CD4-positive, alpha-beta T cell treated with Interleukin-15 for 1 hour (primary cell): ENCODE measurements around the gene HOXC4.
"Not testable (repeated sequence)": the region's sequence is repeated elsewhere in the genome, so short reads cannot be mapped to it uniquely, and the experiment has no call there.

Experiments
- DNase-seq: peaks from one replicate; pipeline ENCODE4 v3.0.0-alpha.2; 2020

The HOXC4 gene

DNA sequence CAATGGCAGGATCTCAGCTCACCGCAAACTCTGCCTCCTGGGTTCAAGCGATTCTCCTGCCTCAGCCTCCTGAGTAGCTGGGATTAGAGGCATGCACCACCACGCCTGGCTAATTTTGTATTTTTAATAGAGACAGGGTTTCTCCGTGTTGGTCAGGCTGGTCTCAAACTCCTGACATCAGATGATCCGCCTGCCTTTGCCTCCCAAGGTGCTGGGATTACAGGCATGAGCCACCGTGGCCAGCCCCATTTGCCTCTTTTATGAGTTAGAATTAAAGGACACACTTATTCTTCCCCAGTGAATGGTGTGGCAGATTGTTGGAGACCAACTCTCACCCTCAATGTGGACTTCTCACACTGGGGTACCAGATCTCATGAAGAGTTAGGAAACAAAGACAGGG is 11.6 kb upstream of the HOXC4 start:
- DNase-seq: not testable (repeated sequence)

DNA sequence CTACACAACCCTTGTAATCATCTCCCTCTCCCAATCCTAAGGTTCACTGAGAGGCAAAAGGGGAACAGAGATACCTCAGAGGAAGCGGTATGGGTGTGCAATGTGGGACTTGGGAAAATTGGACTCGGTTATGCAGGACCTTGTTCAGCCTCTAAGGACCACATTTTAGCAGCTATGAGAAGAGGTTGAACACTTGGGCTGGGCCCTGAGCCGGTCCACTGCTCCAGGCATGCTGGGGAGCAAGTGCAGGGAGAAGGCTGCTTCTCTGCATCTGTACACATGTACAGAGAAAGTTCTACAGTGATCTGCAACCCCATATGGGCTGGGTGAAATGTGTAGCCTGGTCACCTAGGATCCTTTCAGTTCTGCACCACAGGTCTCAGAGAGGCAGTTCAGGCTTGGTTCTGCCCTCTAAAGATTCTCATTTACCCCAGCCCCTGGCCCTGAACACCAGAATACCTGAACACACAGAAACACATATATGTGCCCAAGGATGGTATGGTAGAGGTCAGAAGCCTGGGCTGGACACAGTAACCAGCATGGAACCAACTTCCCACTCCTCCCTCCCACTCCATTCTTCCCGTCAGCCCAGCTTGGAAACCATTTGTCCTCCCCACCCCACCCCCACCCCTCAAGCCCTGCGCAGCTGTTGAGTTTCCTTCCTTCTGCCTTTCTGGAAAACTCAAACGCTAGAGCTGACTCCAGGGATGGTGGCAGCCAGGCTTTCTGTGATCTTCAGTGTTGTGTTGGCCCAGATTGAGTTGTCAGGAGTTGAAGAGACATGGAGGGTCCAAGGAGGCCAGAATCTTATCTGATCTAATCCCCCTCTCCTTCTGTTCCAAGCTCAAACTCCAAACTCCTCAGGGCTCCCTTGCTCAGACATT is 10.4 kb upstream of the HOXC4 start:
- DNase-seq: no peak

DNA sequence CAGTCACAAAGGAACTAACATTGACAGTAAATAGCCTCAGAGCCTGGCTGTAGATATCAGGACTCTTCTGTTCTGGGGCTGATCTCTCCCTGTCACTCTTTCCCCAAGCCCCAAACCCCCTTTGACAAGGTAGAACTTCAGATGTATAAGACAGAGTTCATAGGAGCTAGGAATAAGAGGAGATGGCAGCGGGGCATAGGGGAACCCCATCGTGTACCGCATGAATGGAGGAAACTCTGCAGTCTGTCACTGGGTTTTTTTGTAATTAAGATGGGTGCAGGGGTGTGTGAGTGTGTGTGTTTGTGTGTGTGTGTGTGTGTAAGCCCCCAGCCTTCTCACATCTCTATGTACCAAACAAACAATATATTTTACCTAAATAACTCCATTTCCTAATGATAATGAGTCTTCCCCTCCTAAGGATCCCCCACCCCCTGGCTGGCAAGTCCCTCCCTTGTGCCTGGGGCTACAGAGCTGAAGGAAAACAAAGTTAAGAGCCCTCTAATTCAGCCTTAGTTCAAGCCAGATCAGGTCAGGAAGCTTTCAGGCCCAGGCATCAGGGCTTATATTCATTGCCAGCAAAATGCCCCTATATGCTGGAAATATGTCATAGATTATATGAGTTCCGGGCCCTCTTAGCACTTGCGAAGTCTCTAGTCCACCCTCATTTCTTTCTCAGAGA is 9.1 kb upstream of the HOXC4 start:
- DNase-seq: no peak

DNA sequence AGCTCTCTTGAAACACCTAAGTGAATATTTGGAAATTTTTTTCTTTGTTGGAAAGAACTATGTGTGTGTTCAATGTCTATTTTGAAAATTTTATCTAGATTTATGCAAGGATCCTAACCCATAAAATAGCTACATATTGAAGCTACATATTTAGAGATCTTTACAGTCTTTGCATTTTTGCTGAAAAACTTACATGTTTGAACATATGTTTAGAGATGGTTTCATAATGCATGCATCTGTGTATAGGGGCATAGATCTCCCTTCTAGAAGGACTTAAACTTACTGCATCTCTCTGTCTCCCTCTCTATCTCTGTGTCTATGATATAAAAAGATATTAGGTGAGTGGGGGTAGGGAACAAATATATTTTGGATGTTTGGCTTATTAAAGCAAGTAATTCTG is 8.2 kb upstream of the HOXC4 start:
- no peak for DNase-seq

DNA sequence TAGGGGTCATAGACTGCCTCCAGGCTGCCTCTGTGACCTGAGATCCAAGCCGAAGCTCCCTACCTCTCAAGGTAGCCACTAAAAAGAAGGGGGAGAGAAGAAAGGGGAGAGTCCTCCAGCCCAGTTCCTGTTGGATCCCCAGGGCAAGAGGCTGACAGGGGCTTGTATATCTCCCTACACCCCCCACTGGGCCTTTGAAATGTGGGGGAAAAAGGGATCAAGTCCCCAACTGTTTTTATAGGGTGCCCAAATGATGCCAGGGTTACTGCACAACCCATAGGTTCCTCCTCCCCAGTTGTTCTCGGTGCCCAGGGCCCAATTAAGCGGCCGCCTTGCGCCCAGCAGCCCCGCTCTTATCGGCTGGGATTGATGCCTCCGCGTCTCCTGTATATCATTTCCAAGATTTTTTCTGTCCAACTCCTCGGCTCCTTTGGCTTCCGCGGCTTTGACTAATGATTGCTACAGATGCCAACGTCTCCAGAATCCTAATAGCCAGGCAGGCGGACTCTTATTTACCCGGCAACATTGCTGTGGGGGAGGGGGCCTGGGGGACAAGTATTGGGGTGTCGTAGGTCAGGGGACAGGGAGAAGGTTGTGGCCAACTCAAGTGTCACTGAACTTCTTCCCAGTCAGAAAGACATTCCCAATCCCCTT is 7.6 kb upstream of the HOXC4 start:
- no peak for DNase-seq

DNA sequence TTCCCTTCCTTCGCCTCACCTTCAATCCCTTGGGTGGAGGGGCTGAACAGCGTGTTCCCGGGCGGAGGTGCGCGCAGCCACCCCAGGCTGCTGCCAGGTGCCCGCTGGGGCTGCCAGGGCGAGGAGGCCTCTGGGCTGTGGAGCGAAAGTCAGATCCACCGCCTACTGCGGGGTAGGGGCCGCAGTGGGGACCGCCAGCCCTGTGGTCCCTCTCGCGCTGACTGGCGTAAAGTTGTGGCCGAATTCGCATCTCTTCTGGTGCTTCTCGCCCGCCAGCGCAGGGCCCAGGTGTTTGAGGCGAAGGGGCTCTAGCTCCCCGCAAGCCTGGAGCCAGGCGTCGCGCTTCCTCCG is 6.9 kb upstream of the HOXC4 start:
- no peak for DNase-seq

DNA sequence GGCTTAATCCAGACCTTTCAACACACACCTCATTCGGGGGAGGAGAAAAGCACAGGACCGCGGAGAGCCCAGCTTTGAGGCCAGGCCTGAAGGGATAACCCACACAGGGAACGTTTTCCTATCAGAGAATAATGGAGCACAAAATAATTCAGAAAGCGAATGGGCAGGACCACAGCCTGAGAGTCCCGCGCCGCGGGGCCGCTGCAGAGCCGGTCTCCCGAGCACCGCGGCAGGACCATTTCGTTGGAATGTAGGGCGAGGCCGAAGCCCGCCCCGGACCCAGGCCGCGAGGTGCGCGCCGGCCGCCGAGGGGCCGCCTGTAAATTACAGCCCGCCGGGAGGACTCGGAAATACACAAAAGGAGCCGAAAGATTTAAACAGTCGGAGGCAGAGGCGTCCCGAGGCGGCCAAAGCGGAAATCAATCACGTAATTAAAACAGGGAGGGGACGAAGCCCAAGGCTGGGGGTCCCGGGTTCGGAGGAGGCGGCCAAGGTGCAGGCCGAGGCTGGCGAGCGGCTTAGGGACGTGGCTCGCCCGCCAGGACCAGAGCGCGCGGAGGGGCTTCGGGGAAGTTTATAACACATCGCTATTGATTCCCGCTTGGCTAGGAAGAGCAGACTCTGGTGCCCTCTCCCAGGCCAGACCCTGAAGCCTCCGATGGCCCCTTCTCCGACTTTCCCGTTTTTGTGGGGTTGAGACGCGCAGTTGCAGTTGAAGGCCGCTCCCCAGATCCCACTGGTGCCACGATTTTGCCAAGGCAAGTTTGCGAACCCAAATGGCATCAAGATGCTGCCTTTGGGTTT is 6.3 kb upstream of the HOXC4 start:
- no peak for DNase-seq

DNA sequence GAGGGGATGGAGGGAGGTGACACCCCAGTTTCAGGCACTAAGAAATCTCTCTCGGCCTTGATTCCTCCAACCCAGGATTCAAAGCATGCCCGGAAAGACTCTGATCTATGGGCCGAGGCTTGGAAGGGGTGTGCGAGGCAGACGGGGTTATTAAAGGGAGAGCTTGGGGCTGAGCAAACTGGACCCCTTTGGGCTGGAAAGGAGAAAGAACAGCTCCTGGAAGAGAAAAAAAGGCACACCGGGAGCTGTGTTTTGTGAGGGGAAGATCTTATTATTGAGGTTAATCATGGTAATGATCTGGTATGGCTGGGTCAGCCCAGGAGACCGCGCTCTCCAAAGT is 5.7 kb upstream of the HOXC4 start:
- DNase-seq: no peak

DNA sequence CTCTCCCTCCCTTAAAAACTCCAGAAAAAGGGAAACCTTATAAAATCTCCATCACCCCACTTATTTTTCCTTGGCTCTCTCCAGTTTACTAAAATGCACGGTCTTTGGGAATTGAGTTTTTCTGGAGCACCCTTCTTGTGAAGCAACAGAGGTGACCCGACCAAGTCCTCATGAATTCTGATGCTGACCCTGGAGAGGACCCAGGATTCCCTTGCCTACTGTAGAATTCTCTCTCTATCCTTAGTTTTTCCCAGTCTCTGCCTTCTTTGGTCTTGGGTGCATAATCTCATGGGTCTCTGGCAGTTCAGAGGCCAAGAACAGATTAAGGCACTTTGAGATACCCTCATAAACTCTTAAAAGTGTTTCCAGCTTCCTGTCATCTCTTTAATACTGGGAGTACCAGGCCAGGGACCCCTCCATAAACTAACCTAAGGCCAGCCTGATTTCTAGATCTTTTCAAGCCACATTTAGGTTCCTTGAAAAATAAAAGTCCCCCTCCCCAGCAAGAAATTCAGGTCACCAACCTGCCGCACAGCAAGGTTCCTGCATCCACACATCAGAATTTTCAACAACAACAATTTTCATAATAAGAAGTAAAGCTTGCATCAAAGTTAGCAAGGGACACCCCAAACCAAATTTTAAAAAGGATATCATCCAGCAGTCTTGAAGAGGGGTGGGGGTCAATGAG is 5.1 kb upstream of the HOXC4 start:
- DNase-seq: no peak

DNA sequence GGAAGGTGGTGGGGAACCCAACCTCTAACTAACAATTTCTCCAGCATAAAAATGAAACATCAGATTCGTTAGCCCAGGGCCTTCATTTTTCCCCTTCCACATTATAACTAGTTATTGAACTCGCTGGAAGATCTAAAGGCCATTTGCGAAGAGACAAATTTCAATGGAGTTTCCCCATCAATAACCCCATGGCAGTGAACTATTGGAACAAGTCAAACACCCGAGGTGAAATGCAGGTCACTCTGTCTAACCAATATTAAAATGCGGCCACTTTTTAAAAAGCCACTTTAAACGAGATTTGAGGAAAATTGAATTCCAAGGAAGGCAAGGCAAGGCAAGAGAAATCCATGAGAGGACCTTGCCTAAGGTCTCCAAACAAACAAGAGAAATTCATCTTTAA is 4.5 kb upstream of the HOXC4 start:
- no peak for DNase-seq

DNA sequence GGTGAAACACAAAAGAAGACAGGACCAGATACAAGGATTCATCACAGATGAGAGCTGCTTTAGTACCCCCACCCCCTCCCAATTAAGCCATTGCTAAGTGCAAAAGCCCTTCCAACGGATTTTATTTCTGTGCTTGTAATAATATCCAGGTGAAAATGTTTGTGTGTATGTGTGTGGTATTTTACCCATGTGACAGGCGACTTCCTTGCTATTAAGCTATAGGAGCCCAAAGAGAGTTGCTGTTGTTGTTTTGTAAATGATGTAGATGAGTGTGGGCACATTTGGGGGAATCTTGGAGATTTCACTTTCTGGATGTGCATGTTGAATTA is 3.2 kb upstream of the HOXC4 start:
- DNase-seq: no peak

DNA sequence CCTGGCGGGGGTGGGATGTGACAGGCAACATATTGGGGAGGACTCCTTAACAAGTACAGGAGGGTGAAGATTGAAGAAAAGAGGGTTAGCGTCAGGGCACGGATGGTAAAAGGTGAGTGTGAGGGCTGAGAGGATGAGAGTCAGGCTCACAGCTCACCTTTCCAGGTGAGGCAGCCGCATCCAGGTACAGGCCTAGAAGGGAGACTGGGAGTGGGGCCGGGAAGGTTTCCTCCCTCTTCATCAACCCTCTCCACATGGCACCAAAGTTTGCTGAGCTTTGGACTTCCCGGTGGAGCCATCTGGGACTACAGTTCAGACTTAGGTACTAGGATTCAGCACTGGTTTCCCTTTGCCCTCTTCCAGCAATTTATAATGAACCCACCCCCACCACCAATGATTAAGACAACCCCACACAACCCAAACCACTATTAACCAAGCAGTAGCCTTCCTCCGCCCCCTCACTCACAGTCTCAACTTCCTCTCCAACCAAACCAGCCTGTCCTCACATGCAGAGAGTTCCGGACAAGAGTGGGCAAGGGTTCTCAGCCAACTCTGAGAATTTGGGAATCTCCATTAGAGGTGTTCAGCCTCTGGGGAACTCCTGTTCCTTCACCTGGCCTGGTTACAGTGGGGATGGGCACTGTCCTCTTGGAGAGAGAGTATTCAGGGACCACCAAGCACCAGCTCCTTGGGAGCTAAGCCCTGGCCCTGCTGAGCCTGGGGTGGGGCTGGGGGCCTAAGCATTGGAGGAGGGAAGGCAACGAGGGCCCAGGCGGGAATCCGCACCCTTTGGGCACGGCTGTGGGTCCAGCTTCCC is 2.4 kb upstream of the HOXC4 start:
- no peak for DNase-seq

DNA sequence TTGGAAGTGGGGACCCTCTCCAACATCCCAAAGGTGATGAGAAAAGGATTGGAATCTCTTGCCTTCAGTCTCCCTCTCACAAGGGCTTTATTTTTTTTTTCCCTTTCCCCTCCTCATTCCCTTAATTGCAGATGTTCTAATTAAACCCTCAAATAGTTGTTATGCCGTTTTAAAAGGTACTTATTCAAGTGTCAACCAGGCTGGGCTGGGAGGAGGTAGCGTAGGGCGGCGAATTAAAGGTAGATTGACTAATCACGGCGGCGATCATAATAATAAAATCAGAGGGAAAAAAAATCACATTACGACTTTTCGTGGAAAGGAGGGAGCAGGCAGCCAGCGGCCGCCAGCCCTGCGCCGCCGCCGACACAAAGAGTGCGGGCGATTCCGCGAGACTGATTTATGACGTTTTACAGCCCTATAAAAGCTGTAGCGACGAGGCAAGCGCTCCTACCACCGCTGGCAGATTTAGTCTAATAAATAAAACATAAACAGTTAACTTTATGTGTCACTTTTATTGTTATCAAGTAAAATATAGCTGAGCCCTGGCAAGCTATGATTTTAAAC is 1.7 kb upstream of the HOXC4 start:
- DNase-seq: no peak

DNA sequence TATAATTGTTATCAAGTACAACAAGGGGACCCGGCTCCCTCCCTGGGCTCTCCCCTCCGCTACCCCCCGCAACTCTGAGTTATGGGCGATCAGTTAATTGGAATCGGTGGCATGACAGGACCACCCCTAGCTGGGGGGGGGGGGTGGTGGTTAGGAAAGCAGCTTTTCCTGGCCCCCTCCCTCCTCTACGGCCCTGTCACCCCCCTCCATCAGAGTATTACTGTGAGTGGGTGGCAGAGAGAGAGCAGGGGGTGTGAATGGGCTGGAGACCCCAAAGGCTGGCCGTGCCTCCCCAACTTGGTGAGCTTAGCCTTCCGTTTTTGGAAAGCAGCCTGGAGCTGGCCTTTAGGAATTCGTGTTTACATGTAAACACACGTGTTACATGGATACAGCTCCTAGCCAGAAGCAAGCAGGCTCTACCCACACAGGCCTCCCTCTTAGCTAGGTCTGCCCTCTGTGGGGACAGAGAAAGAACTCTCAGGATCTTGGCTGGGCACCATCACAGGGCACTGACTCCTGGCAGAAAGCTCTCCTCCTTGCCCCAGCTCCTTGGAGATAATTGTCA is 1.1 kb upstream of the HOXC4 start:
- no peak for DNase-seq

DNA sequence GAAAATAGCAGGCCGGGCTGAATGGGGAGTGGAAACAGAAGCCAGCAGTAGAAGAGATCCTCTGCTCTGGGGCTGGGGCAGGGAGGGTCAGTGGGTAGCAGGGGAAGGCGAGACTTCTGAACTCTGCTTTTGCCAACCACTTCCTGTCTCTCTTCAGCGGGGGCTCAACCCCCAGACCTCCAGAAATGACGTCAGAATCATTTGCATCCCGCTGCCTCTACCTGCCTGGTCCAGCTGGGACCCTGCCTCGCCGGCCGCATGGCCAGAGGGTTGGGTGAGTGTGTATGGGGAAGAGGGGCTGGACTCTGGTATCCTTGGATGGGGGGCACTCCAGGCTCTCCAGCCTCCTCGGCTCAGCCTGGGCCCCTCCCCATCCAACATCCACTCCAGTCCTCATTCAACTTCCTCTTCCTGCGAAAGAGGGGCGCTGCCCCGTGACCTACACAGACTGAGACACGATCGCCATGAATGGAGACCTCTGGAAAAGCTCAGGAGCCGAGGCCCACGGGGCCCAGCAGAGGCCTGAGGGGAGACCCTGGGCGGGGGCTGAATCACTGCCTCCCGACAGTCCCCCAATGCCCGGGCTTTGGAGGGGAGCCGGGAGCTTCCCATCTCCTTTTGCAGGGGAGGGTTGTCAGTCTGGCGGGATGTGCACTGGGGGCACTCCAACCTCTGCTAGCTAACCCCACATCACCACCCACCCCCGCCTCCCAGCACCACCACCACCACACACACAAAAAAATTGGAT is 458 bp upstream of the HOXC4 start:
- peak; percentile 59 for DNase-seq

DNA sequence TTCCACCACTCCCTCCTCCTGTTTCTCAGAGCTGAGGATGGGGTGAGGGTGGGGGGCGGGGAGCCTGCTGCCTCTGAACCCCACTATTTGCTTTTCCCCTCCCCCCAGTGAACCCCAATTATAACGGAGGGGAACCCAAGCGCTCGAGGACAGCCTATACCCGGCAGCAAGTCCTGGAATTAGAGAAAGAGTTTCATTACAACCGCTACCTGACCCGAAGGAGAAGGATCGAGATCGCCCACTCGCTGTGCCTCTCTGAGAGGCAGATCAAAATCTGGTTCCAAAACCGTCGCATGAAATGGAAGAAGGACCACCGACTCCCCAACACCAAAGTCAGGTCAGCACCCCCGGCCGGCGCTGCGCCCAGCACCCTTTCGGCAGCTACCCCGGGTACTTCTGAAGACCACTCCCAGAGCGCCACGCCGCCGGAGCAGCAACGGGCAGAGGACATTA is 1.1 kb downstream of the HOXC4 start:
- DNase-seq: no peak

DNA sequence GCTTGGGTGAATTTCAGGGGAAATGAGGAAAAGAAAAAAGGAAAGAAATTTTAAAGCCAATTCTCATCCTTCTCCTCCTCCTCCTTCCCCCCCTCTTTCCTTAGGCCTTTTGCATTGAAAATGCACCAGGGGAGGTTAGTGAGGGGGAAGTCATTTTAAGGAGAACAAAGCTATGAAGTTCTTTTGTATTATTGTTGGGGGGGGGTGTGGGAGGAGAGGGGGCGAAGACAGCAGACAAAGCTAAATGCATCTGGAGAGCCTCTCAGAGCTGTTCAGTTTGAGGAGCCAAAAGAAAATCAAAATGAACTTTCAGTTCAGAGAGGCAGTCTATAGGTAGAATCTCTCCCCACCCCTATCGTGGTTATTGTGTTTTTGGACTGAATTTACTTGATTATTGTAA is 1.9 kb downstream of the HOXC4 start:
- DNase-seq: no peak

DNA sequence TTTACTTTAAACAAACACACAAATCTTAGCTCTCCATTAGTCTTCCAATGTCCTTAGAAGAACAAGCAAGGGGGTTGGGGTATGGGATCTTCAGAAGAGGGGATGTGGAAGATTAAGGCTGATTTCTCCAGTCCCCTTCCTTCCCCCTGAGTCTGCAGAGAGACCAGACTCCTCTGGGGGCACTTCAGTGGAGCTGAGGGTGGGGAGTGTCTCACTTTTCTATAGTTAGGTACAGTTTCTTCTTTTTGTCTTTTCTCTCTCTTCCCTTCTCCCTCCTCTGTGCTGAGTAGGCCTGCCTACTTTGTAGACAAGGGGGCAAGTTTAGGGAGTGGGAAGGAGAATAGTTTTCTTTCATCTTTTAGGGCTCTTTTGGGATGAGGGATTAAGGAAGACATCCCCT is 2.5 kb downstream of the HOXC4 start:
- DNase-seq: no peak

DNA sequence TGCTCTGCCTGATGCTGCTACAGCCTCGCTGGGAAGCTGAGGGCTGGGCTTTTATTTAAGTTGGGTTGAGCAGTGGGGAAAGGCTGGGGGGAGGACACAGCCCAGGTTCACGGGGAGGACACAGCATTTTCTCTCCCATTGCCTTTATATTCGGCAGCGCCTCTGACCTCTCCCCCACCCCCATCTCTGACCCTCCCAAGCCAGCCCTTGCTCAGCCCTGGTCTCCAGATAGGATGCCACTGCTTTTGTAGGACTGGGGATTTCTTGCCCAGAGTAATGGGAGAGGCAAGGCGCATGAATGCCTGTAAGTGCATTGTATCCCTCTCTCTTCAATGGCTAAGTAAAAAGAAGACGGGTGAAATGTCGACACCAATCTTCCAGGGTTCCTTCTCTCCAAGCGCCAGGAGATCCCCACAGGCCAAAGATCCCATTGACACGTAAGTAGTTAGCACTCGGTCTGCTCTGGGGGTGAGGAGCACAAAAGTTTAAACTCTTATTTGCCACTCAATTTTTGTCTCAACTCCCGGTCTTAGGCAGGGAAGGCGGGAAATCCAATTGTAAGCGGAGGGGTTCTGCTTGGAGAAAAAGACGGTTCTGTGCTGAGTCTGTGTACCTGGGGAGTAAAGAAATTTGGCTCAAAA is 4.6 kb downstream of the HOXC4 start:
- no peak for DNase-seq

DNA sequence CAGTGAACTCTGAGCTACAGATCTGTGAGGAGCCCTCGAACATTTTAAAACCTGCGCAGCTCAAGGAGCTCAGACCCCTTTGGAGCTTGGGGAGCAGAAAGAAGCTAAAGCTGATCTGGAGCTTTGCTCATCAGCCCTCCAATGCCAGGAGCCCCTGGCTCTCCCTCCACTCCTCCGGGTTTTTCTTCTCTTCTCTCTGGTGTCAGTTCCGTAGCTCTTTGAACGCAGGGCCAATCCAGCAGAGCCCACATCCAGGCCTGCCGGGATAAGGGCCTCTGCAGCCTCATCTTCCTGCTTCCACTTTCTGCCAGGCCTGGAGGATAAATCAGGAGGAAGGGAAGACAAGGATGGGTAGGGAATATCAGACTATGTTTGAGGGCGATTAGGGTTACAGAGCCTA is 6.0 kb downstream of the HOXC4 start:
- DNase-seq: no peak
